Suppressor macrophage treated with lipopolysaccharide for 4 hours (primary cell): ENCODE data around the gene ADD1.

ENCODE experiments used
- DNase-seq: peaks from one replicate; pipeline ENCODE4 v3.0.0-alpha.2; 2020

Gene ADD1

GRCh38 chr4:2861631-2862436 is 18.2 kb downstream of the ADD1 start:
- DNase-seq = peak; percentile 40

- peak; percentile 24 for DNase-seq
Measured at GRCh38 chr4:2862528-2862927, 18.9 kb downstream of the ADD1 start.

DNA sequence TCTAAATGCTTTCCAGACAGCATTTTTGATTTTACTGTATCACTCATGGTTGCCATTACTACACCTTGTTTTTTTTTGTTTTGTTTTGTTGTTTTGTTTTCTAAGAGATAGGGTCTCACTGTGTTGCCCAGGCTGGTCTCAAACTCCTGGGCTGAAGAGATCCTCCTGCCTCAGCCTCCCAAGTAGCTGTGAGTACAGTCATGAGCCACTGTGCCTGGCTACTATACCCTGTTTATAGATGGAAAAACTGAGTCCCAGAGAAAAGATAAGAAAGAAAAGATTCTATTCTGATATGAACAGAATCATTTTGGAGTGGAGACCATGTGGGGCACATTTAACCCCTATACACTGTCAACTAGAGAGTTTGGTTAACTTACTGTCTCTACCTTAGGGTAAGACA is 20.0 kb downstream of the ADD1 start:
- no peak for DNase-seq

- no peak for DNase-seq
Measured at GRCh38 chr4:2865196-2865780, 21.6 kb downstream of the ADD1 start.

- DNase-seq = no peak
Measured at GRCh38 chr4:2866160-2866861, 22.7 kb downstream of the ADD1 start.

- DNase-seq = peak; percentile 17
Measured at GRCh38 chr4:2866891-2867290, 23.2 kb downstream of the ADD1 start.

- DNase-seq = no peak
Measured at GRCh38 chr4:2867758-2868491, 24.3 kb downstream of the ADD1 start.

- no peak for DNase-seq
Measured at GRCh38 chr4:2868877-2869487, 25.3 kb downstream of the ADD1 start.

DNA sequence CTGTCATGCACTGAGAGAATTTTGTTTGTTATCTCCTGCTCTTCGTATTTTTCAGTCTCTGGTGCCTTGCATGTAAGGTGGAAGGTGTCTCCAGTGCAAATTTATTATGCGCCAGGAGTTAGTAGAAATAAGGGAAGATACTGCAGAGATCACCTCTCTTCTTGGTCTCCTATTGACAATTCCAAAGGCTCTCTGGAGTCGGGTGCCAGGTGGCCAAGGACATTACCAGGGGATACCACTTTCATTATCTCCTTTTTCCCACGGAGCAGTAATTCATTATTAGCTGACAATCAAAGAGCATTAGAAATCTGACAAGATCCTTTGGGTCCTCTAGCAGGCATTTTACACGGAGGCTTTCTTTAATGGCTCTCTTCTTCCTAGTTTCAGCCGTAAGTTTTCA is 26.0 kb downstream of the ADD1 start:
- DNase-seq = no peak

DNA sequence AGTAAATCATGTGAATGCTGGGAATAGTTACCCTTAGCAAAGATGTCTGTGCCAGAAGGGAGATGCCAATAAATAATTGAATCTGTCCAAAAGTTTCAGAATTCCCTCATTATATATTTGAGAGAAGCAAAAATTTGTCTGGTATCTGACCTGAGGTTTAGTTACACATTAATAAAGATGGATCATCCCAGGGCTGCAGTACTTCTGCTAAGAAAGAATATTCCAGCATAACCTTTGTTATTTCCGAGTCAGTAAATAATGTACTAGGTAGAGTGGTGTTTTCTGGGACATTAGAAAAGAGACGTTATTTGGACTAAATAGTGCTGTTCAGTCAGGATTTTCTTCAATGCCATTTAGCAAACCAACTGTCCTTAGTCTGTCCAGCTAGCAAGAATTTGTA is 26.4 kb downstream of the ADD1 start:
- no peak for DNase-seq

DNA sequence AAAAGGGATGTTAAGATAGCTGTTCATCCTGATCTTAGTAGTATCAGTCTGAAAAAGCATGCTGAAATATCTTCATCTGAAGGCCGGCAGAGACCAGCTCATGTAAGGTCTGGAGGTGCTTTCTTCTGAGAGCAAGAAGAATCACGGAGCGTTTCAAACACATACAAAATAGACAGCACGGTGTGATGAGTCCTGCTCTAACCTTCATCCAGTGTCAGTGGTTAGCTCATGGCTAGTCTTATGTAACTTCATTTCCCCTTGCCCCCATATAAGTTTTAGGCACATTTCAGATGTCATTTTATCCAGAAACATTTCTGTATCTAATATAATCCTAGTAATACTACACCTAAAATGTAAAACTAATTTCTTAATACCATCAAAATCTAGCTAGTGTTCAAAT is 27.8 kb downstream of the ADD1 start:
- peak; percentile 21 for DNase-seq

DNA sequence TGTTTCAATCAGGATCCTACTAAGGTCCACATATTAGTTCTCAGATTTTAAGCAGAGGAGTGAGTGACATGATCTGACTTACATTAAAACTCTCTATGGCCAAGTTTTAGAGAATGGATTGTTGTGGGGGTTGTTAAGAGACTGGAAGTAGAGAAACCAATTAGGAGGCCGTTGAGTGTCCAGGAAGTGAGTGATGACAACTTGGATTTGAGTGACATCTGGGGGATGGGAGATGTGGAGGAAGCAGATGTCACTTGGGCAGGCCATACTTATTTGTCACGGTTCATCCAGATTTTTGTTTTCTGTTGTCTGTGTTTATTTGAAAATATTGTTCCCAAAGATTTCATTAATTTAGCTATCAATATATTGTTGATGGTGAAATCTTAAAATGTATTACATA is 28.3 kb downstream of the ADD1 start:
- peak; percentile 58 for DNase-seq

DNA sequence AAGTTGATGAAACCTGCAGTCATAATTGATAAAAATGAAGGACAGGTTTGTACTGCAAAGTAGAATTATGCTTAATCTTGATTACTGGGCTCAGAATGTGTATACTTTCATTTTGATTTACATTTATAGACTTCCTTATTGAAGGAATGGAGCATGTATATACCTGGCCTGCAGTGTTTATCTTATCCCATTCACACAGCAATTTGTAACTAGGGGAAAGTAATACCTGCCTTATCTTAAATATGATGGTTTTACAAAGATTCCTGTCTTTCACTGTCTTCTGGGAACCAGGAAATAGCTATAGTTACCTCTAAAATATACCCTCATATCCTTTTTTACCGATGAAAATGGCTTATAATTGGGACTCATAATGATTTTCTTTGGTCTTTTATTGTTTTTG is 29.7 kb downstream of the ADD1 start:
- DNase-seq = no peak

- no peak for DNase-seq
Measured at GRCh38 chr4:2874861-2875260, 31.2 kb downstream of the ADD1 start.

GRCh38 chr4:2875556-2875955 is 31.9 kb downstream of the ADD1 start:
- no peak for DNase-seq

DNA sequence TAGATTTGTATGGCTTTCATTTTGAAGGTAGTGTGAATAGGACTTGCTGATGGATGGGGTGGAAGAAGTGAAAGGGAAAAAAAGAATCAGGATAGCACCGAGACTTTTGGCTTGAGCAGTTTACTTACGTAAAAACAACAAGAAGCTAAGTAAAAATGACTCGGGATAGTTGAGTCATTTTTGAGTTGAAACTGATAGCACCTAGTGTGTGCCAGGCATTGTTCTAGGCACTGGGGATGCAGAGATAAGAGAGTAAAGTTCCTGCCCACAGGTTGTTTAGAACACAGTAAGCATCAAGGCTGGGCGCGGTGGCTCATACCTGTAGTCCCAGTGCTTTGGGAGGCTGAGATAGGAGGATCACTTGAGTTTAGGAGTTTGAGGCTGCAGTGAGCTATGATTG is 34.7 kb downstream of the ADD1 start:
- no peak for DNase-seq

DNA sequence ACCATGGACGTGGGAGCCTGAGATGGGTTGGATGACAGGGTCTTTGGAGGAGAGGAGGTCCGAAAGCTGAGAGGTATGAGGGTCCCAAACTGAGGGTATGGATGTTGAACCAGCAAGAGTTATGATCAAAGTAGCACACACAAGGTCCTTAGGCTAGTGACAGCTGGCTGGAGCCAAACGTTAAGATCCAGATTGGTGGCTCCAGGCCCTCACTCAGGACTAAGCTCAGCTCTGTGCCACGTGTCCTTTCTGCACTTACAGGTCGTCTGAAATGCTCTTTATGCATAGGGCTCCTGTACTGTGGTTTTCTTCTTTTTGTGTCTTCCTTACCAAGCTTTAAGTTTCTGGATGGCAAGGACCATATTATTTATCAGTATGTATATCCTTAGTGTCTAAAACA is 35.4 kb downstream of the ADD1 start:
- no peak for DNase-seq

DNA sequence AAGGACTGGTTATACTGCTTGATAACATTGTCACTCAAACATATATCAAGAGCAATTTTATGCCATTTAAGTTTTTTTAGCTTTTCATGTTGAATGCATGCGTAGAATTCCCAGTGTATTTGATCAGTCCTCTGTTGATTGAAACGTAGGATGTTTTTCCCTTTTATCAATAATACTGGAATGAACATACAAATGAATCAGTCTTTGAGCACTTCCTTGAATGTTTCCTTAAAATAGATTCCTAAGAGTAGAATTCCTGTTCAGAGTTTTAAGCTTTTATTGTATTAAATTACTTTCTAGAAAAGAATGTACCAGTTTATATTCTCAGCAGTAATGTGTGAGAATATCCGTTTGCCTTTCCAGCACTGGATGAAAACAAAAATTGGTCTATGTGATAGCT is 37.8 kb downstream of the ADD1 start:
- DNase-seq = no peak

- DNase-seq = no peak
Measured at GRCh38 chr4:2882341-2882740, 38.7 kb downstream of the ADD1 start.

GRCh38 chr4:2886161-2886560 is 42.5 kb downstream of the ADD1 start:
- DNase-seq = no peak

- no peak for DNase-seq
Measured at GRCh38 chr4:2886622-2887021, 43.0 kb downstream of the ADD1 start.

DNA sequence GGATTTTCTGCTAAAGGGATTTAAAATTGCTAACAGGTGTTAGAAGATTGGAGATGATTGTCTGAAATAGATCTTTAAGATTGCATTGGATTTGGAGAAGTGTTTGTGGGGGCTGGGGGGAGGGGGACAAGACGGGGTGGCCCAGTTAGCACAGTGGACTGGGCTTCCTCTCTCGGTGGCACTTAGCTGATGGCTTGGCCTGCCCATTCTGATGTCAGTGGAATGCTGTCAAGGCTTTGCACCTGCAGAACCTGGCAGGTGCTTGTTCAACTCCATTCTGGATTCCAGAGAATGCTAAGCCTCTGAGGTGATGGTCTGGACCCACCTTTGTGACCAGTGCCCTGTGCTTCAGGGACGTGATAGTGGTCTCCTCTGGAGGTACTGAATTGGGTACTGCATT is 43.7 kb downstream of the ADD1 start:
- no peak for DNase-seq

DNA sequence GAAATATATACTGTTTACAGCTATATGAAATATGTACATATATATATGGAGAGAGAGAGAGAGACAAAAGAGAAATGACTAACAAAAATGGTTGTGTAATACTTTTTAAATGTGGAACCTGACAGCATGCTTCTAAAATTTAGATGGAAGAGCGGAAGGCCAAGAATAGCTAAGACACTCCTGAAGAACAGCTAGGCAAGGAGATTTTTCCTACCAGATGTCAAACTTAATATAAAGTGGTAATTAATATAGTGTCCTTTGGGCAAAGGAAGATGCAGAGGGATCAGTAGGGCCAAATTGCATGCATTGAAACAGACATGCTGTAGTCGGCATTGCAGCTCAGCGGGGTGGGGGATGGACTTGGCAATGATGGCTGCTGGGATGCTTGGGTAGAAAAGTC is 45.2 kb downstream of the ADD1 start:
- DNase-seq = peak; percentile 31
